MM.1S (cell line): ENCODE measurements around the gene LTBP1.

Source experiments
- EZH2 ChIP-seq: fragments of 300-600 bp; sonication (generic); optimal IDR thresholded peaks from 2 replicates; pipeline ENCODE3; 2017; ENCODE audit warnings: low read depth, mild to moderate bottlenecking, antibody characterized with exemption, low read length, mixed read lengths
- TF ChIP-seq, protein P1 (sequence below): fragments of 300-600 bp; sonication (generic); IDR thresholded peaks from 2 replicates; pipeline ENCODE4 v1.5.1; 2016; ENCODE audit warnings: antibody characterized with exemption, low read length, mixed read lengths

DNA sequence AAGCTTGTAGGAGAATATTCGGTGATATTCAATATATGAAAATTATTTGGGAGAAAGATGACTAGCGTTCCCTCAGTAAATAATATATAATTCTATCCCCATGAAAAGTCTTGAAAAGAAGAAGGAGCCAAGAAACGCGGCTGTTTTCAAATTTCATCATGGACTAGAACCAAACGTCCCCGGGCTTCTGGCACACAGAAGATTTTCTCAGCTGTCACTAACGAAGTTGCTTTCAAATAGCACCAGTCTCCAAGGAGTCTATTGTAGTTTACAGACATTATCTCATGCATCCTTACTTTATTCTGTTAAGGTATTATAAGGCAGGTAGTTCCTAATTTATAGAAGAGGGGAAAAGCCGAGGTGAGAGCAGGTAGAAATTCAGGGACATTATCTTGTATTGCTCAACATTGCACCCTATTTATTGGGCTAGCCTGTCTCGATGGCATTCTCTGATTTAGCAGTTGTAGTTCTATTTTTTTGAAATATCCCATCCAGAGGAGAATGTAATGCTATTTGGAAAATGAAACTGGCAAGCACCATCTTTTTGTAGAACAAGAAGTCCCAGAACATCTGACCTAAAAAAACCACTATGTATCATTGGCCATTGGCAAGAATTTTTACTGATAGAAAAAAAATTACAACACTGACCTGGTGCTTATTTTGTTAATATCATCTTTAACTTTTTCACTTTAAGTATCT lies 331.6 kb downstream of the LTBP1 start:
- TF ChIP-seq EZH2 = no peak
- TF ChIP-seq, protein P1, sequence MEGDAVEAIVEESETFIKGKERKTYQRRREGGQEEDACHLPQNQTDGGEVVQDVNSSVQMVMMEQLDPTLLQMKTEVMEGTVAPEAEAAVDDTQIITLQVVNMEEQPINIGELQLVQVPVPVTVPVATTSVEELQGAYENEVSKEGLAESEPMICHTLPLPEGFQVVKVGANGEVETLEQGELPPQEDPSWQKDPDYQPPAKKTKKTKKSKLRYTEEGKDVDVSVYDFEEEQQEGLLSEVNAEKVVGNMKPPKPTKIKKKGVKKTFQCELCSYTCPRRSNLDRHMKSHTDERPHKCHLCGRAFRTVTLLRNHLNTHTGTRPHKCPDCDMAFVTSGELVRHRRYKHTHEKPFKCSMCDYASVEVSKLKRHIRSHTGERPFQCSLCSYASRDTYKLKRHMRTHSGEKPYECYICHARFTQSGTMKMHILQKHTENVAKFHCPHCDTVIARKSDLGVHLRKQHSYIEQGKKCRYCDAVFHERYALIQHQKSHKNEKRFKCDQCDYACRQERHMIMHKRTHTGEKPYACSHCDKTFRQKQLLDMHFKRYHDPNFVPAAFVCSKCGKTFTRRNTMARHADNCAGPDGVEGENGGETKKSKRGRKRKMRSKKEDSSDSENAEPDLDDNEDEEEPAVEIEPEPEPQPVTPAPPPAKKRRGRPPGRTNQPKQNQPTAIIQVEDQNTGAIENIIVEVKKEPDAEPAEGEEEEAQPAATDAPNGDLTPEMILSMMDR = no peak
